ENCODE results near the gene CAMTA2.
A peak's percentile ranks its signal among the peaks of the same experiment; 100 is the strongest.

Gene CAMTA2

DNA sequence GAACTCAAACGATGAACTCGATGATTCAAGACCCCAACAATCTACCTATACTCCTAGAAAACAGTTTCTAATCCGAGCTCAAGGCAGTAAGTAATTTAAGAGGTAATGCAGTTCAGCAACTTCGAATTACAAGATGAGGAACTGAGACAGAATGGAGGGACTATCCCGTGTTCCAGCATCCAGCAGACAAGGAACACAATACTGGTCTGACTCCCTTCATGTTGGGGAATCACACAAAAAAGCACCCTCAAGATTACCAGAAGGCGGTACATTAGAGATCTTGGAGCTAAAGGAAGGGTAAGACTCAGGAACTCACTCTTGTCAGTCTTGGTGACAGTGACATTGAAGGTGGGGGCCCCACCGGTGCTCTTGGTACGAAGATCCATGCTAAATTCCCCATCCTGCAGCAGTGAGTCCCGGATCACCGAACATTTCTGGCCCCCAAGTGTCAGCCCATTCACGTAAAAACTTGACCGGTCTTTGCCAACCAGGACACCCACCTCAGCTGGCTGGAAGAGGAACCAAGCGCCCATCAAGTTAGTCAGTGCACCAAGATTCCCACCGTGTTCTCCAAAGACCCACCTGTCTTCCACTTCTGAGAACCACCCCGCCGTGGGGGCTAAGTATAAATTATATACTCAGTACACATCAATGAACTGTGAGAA is 41.0 kb downstream of the CAMTA2 start:
- no peaks in the 10 kb centered on the region for H3K9me3 Mint-ChIP-seq
- no peak for ATAC-seq (replicated peaks; ENCODE audit: extremely low read depth, poor library complexity, severe bottlenecking)
- peaks cover 58% of the 10 kb centered on the region for H3K36me3 Mint-ChIP-seq (ENCODE audit: insufficient read depth)
- peaks cover 71% of the 10 kb centered on the region for H3K4me1 Mint-ChIP-seq
- no peak for DNase-seq (ENCODE audit: low spot score in 2 of 2)
- no peaks in the 10 kb centered on the region for H3K27me3 Mint-ChIP-seq
- H3K4me3 Mint-ChIP-seq = peak overlapping the region; percentile 94
- H3K27ac Mint-ChIP-seq (ENCODE audit: low read depth) = peak overlapping the region; percentile 77

DNA sequence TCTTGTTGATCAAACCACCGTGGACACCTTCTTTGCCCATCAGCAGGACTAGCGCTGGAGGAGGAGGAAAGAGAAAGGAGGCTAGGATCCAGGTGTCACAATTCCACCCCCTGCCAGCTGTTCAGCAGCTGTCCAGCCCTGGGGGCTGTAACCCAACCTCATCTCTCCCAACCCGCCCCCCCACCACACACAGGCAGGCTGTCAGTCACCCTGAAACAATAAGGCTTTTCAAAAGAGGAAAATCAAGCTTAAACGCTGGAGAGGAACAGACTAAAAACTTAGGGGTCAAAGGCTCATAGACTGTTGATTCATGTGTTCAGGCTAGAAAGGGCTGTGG is 41.6 kb downstream of the CAMTA2 start:
- Mint-ChIP-seq H3K9me3 (no peaks in the 10 kb centered on the region), H3K27me3 (no peaks in the 10 kb centered on the region), H3K4me3 (peak overlapping the region; percentile 94), H3K4me1 (peaks cover 74% of the 10 kb centered on the region), H3K27ac (ENCODE audit: low read depth) (peak overlapping the region; percentile 77), H3K36me3 (ENCODE audit: insufficient read depth) (peaks cover 62% of the 10 kb centered on the region)
- no peak for DNase-seq (ENCODE audit: low spot score in 2 of 2)
- no peak for ATAC-seq (replicated peaks; ENCODE audit: extremely low read depth, poor library complexity, severe bottlenecking)

DNA sequence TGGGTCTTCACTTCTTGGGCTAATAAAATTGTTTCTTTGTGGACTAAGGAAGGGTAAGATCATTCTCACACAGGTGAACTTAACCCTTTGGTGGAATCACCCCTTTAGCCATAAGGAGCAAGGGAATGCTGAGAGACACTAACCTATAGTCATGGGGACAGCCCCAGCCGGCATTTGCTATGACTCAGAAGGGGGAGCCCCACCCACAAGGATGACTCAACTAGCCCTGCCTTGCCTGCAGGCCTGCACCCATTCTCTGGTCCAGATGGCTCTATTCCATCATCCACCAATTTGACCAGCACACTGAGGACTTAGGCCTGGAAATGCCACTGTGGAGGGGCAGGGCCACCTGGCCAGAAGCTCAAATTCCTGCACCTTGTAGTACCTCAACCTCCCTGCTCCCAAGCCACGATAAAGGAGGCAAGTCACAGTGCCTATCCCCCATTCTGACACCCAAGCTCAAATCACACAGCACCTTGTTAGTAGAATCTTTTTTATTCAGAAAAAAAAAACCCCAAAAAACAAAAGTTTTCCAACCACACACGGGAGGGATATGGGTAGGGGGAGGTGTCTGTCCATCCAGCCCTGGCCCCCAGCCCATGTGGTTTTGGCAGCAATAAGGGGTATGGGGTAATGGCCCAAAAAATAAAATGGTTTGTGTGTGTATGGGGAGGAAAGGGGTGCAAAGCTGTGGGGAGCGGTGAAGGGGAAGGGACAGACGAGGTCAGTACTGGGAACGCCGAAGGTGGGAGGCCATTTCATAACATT is 42.1 kb downstream of the CAMTA2 start:
- H3K27me3 Mint-ChIP-seq = no peaks in the 10 kb centered on the region

DNA sequence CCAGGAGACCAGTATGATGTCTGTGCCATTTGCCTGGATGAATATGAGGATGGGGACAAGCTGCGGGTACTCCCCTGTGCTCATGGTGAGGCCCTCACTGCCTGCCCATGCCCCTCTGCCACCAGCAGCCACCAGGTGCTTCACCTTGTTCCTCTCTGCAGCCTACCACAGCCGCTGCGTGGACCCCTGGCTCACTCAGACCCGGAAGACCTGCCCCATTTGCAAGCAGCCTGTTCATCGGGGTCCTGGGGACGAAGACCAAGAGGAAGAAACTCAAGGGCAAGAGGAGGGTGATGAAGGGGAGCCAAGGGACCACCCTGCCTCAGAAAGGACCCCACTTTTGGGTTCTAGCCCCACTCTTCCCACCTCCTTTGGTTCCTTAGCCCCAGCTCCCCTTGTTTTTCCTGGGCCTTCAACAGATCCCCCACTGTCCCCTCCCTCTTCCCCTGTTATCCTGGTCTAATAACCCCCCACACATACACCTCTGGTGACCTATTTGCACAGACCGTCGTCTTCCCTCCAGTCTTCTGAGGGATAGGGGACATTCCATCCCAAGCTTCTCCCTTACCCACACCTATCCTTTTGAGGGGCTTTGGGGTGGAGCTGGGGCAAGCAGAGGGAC is 42.8 kb downstream of the CAMTA2 start:
- H3K4me3 Mint-ChIP-seq = peak overlapping the region; percentile 94
- no peaks in the 10 kb centered on the region for H3K27me3 Mint-ChIP-seq
- no peak for ATAC-seq (replicated peaks; ENCODE audit: extremely low read depth, poor library complexity, severe bottlenecking)
- no peaks in the 10 kb centered on the region for H3K9me3 Mint-ChIP-seq
- DNase-seq (ENCODE audit: low spot score in 2 of 2) = no peak
- peaks cover 69% of the 10 kb centered on the region for H3K36me3 Mint-ChIP-seq (ENCODE audit: insufficient read depth)
- H3K4me1 Mint-ChIP-seq = peaks cover 68% of the 10 kb centered on the region
- peak overlapping the region; percentile 77 for H3K27ac Mint-ChIP-seq (ENCODE audit: low read depth)

More for the DNA sequence above, 42.1 kb downstream of the CAMTA2 start:
- ATAC-seq (replicated peaks; ENCODE audit: extremely low read depth, poor library complexity, severe bottlenecking) = peak; percentile 10
- Mint-ChIP-seq H3K9me3 (no peaks in the 10 kb centered on the region), H3K27ac (ENCODE audit: low read depth) (peak overlapping the region; percentile 77), H3K4me3 (peak overlapping the region; percentile 94), H3K4me1 (peaks cover 71% of the 10 kb centered on the region), H3K36me3 (ENCODE audit: insufficient read depth) (peaks cover 66% of the 10 kb centered on the region)
- peak in 1 of 2 donors; percentile 58 for DNase-seq (ENCODE audit: low spot score in 2 of 2)

DNA sequence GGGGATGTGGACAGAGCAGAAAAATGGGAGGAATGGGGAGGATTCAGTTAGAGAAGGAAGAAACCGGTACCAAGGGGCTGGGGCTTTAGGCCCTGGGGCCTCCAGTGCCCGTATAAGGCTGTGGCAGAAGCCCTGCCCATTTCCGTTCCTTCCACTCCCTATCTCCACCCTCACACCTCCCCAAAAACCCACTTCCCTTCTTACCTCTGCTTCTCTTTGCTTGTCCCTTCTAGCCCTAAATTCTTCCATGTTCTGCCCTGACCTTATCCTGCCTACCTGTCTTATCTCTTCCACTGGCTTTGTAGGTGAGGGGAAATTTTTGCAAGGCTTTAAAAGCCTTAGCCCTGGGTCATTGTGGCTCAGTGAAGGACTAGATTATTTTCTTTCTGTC is 43.3 kb downstream of the CAMTA2 start:
- H3K4me1 Mint-ChIP-seq = peaks cover 72% of the 10 kb centered on the region
- ATAC-seq (replicated peaks; ENCODE audit: extremely low read depth, poor library complexity, severe bottlenecking) (no peak), DNase-seq (ENCODE audit: low spot score in 2 of 2) (peak in 1 of 2 donors; percentile 32)
- H3K36me3 Mint-ChIP-seq (ENCODE audit: insufficient read depth) = peaks cover 70% of the 10 kb centered on the region
- peak overlapping the region; percentile 94 for H3K4me3 Mint-ChIP-seq
- H3K9me3 Mint-ChIP-seq = no peaks in the 10 kb centered on the region
- peak overlapping the region; percentile 77 for H3K27ac Mint-ChIP-seq (ENCODE audit: low read depth)
- H3K27me3 Mint-ChIP-seq = no peaks in the 10 kb centered on the region

DNA sequence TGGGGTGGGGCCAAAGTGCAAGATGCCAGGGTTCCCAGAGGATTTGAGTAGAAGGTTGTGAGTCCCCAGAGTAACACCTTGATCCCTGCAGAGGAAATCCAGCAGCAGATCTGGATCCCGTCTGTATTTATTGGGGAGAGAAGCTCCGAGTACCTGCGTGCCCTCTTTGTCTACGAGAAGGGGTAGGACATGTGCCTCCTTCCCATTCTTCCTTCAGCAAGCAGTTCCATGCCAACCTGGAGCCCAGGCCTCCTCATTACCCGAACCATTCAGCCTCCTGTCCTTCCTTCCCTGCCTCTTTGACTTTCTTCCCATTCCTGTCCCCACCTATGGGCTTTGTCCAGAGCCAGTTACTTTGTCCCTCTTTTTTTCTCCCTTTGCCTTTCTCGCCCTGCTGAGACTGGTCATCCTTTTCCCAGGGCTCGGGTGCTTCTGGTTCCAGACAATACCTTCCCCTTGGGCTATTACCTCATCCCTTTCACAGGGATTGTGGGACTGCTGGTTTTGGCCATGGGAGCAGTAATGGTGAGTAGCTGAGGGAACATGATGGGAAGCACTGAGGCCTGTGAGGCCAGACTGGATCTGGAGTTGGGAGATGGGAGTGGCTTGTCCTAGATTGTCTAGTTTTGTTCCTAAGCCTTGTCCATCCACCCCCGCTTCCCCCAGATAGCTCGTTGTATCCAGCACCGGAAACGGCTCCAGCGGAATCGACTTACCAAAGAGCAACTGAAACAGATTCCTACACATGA is 44.5 kb downstream of the CAMTA2 start:
- DNase-seq (ENCODE audit: low spot score in 2 of 2) = no peak
- ATAC-seq (replicated peaks; ENCODE audit: extremely low read depth, poor library complexity, severe bottlenecking) = no peak
- Mint-ChIP-seq H3K27ac (ENCODE audit: low read depth) (peak overlapping the region; percentile 87), H3K36me3 (ENCODE audit: insufficient read depth) (peaks cover 65% of the 10 kb centered on the region), H3K27me3 (no peaks in the 10 kb centered on the region), H3K9me3 (no peaks in the 10 kb centered on the region), H3K4me3 (peak overlapping the region; percentile 94), H3K4me1 (peaks cover 77% of the 10 kb centered on the region)

DNA sequence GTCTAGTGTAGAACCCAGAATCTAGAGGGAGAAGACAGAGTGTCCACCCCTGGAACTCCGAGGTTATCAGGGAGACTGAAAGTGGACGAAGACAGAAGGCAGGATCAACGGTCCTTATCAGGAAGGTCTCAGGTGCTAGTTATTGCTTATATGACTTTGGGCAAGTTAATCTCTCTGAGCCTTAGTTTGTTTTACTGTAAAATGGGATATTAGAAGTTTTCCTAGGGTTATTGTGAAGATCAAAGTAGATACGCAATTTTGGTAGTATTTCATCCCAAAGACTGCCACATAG is 46.2 kb downstream of the CAMTA2 start:
- DNase-seq (ENCODE audit: low spot score in 2 of 2) (no peak), ATAC-seq (replicated peaks; ENCODE audit: extremely low read depth, poor library complexity, severe bottlenecking) (no peak)
- peaks cover 51% of the 10 kb centered on the region for H3K36me3 Mint-ChIP-seq (ENCODE audit: insufficient read depth)
- no peaks in the 10 kb centered on the region for H3K27me3 Mint-ChIP-seq
- peaks cover 77% of the 10 kb centered on the region for H3K4me1 Mint-ChIP-seq
- no peaks in the 10 kb centered on the region for H3K9me3 Mint-ChIP-seq
- peak overlapping the region; percentile 87 for H3K27ac Mint-ChIP-seq (ENCODE audit: low read depth)
- H3K4me3 Mint-ChIP-seq = peak overlapping the region; percentile 94

DNA sequence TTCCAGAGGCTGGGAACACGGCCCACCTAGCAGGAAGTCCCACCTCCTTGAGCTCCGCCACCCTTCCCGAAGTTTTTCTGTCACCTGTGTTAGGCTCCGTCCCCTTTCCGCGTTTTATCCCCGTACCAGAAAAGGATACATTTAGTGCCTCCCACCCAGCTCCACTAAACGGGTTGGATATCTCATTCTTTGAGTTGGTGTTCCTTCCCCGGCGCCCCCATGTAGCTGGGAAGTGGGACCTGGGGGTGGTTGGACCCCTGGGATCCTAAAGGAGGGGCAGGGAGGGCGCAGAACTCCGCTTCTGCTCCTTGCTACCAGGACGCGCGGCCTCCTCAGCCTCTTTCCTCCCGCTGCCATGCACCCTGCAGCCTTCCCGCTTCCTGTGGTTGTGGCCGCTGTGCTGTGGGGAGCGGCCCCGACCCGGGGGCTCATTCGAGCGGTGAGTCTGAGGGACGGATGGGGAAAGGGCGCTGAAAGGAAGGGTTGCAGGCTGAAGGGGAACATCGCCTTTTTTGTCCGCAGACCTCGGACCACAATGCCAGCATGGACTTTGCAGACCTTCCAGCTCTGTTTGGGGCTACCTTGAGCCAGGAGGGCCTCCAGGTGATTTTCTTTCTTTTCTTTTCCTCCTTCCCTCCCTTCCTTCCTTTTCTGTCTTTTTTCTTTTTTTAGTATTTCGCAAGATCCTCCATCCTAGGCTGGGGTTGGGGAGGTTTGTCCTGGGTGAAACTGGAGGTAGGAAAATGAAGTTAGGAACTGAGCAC is 46.7 kb downstream of the CAMTA2 start:
- Mint-ChIP-seq H3K36me3 (ENCODE audit: insufficient read depth) (peaks cover 47% of the 10 kb centered on the region), H3K27me3 (no peaks in the 10 kb centered on the region), H3K4me3 (peak overlapping the region; percentile 94), H3K9me3 (no peaks in the 10 kb centered on the region), H3K4me1 (peaks cover 79% of the 10 kb centered on the region), H3K27ac (ENCODE audit: low read depth) (peak overlapping the region; percentile 87)
- ATAC-seq (replicated peaks; ENCODE audit: extremely low read depth, poor library complexity, severe bottlenecking) (no peak), DNase-seq (ENCODE audit: low spot score in 2 of 2) (no peak)

DNA sequence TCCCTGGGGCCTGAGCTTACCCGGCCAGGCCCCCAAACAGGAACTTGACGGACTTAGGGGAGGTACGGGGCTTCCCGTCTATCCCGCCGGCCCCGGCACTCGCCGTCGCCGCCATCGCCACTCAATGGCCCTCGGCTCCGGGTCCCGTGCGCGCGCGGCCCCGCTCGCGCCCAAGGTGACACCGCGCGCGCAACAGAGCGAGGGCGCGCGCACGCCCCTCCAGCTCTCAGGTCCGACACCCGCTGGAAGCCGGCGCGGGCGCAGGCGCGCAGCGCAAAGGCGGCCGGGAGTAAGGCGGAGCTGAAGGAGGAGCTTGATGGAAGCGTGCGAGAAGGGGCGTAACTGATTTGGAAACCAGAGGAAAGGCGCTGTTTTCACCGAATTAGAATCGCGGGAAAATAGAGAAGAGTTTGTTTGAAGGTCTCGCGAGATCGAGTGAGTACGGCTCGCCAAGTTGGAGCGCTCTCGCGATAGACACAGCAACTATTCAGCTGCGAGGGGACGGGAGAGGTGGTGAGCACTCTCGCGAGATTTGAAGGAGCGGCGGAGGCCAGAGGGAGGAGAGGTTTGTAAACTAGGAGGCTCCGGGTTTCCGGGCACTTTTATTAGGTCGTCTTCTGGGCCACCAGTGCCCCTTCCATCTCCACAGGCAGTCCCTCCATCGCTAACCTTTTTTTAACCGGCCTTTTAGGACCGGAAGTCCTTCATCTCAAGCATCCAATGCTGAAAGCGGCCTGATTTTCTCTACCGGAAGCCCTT is 47.5 kb downstream of the CAMTA2 start, which contains the start of the genes RNF167 and SLC25A11:
Gene RNF167, plus strand, starts transcription at position 473 of the 759 bp plus-strand sequence. CDS start 642 bp downstream, outside the sequence.
Gene SLC25A11, minus strand, starts transcription at position 251 of the 759 bp plus-strand sequence. Its CDS starts 136 bp downstream, at position 115.
- peak within 1 kb of the TSS; percentile 94 for H3K4me3 Mint-ChIP-seq
- no peaks in the 10 kb centered on the region for H3K9me3 Mint-ChIP-seq
- no peaks in the 10 kb centered on the region for H3K27me3 Mint-ChIP-seq
- H3K27ac Mint-ChIP-seq (ENCODE audit: low read depth) = peak within 1 kb of the TSS; percentile 87
- H3K4me1 Mint-ChIP-seq = peaks cover 72% of the 10 kb centered on the region
- peaks cover 40% of the 10 kb centered on the region for H3K36me3 Mint-ChIP-seq (ENCODE audit: insufficient read depth)
- DNase-seq (ENCODE audit: low spot score in 2 of 2) = peak; percentile 93 to 99
- peak; percentile 86 for ATAC-seq (replicated peaks; ENCODE audit: extremely low read depth, poor library complexity, severe bottlenecking)

DNA sequence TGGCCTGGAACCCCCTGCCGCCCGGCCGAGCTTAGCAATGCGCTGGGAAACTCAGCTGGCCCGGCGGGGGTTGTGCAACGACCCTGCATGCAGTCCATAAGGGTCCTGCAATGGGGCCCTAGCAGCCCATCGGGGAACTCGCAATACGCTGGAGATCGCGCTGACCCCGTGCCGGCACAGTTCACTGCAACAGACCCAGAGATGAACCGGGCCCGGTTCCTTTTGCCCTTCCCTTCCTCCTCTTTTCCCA is 48.0 kb downstream of the CAMTA2 start:
- DNase-seq (ENCODE audit: low spot score in 2 of 2) (peak in 1 of 2 donors; percentile 29), ATAC-seq (replicated peaks; ENCODE audit: extremely low read depth, poor library complexity, severe bottlenecking) (peak; percentile 1)
- Mint-ChIP-seq H3K4me3 (peak overlapping the region; percentile 94), H3K4me1 (peaks cover 70% of the 10 kb centered on the region), H3K36me3 (ENCODE audit: insufficient read depth) (peaks cover 36% of the 10 kb centered on the region), H3K27me3 (no peaks in the 10 kb centered on the region), H3K9me3 (no peaks in the 10 kb centered on the region), H3K27ac (ENCODE audit: low read depth) (peak overlapping the region; percentile 87)

DNA sequence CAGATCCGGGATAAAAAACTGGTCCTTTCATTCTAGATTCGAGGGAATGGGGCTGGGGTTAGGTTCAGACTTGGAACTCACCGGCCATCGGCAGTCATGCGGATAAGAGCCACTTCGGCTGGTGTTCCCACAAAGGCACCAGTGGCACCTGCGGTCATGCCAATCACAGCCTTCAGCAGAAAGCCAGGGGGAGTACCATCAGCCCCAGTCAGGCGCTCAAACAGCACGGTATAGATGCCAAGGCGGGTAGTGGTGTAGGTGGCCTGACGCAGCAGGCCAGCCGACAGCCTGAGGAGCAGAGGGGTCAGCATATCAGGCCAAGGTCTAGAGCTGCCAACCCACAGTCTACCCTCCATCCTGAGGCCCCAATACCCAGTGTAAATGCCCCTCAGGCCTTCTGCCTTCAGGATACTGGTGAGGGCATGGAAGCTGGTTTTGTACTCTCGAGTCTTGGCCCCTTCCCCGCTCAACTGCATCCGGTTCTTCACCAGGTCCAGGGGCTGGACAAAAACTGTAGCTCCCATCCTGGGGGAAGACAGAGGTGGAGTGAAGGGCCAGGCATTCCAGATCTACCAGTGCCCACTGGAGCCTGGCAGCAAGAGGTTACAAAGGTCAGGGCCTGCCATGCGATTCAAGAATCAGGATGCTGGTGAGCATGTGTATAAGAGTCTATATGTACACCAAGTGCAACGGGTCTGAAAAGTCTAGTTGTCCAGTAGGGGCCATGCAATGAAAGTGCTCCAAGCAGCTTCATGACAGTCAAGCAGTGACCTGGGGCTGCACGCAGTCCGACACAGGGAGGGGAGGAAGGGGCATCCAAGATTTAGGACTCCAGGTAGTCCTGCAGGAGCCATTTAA is 48.6 kb downstream of the CAMTA2 start:
- H3K36me3 Mint-ChIP-seq (ENCODE audit: insufficient read depth) = peaks cover 36% of the 10 kb centered on the region

More for the DNA sequence above, 48.6 kb downstream of the CAMTA2 start:
- Mint-ChIP-seq H3K27me3 (no peaks in the 10 kb centered on the region), H3K4me3 (peak overlapping the region; percentile 94), H3K4me1 (peaks cover 70% of the 10 kb centered on the region), H3K27ac (ENCODE audit: low read depth) (peak overlapping the region; percentile 50), H3K9me3 (no peaks in the 10 kb centered on the region)
- ATAC-seq (replicated peaks; ENCODE audit: extremely low read depth, poor library complexity, severe bottlenecking) (no peak), DNase-seq (ENCODE audit: low spot score in 2 of 2) (no peak)

Measured in central memory CD8-positive, alpha-beta T cell (primary cell).